PC-3 (cell line): ENCODE data around the gene FGR. TPM values are rescaled to one million over a fixed set of nuclear protein-coding genes. Genes with fewer than 3 reads are reported as not detected.
A peak's percentile ranks its signal among the peaks of the same experiment; 100 is the strongest.
"Not testable (repeated sequence)": the region's sequence is repeated elsewhere in the genome, so short reads cannot be mapped to it uniquely, and the experiment has no call there.

ENCODE experiments used
- ATAC-seq: fragments of 200-7000 bp; cut with Tn5 transposase; 2 replicates; pipeline ENCODE4 v1.9.1; 2020; ENCODE audit warnings: mild to moderate bottlenecking, moderate library complexity
- Bru-seq: library from RNA; stranded (reverse); fragments of 400-500 nt; gene quantifications from one replicate; lab custom pipeline; 2021; lab: Mats Ljungman, UMichigan
- BruChase-seq, 2 experiments: library from RNA; stranded (reverse); fragments of 400-500 nt; gene quantifications; one replicate each; lab custom pipeline; 2021; lab: Mats Ljungman, UMichigan
- BruUV-seq: library from RNA; stranded (reverse); fragments of 400-500 nt; replicated peaks from 2 replicates; lab custom pipeline; 2021; lab: Mats Ljungman, UMichigan
- CTCF ChIA-PET: fragments of 300-600 bp; sonication (Branson Sonifier 250); formaldehyde crosslinking; loops from one replicate; lab custom pipeline; 2022; ENCODE audit warnings: antibody characterized with exemption; lab: Charles Lee
- POLR2A ChIA-PET: fragments of 300-600 bp; sonication (Branson Sonifier 250); formaldehyde crosslinking; loops from one replicate; lab custom pipeline; 2022; ENCODE audit warnings: antibody characterized with exemption; ENCODE audit not compliant: unreplicated experiment; lab: Charles Lee
- DNase-seq: peaks from one replicate; pipeline ENCODE4 v3.0.0-alpha.2; 2015
- H2AFZ ChIP-seq: fragments of 300-600 bp; sonication (generic); 2 replicates; pipeline ENCODE4 v1.6.0; 2016; ENCODE audit warnings: antibody characterized with exemption, low read length
- H3F3A ChIP-seq: fragments of 300-600 bp; sonication (generic); one replicate; pipeline ENCODE4 v1.6.0; 2017; ENCODE audit warnings: antibody characterized with exemption, low read length, control low read depth, mild to moderate bottlenecking; ENCODE audit not compliant: unreplicated experiment
- H3K27ac ChIP-seq: fragments of 300-600 bp; sonication (generic); 2 replicates; pipeline ENCODE4 v1.5.1; 2016; ENCODE audit warnings: mild to moderate bottlenecking, low read length
- H3K27me3 ChIP-seq: fragments of 300-600 bp; sonication (generic); 2 replicates; pipeline ENCODE4 v1.6.1; 2016; ENCODE audit warnings: low read length, mixed read lengths
- H3K36me3 ChIP-seq: fragments of 300-600 bp; sonication (generic); 2 replicates; pipeline ENCODE4 v1.6.1; 2016; ENCODE audit warnings: low read depth, mixed run types, low read length, mixed read lengths
- H3K4me1 ChIP-seq: fragments of 300-600 bp; sonication (generic); 2 replicates; pipeline ENCODE4 v1.5.1; 2016; ENCODE audit warnings: low read length; ENCODE audit not compliant: insufficient read depth
- H3K4me2 ChIP-seq: fragments of 300-600 bp; sonication (generic); 2 replicates; pipeline ENCODE4 v1.6.0; 2016; ENCODE audit warnings: low read length
- H3K4me3 ChIP-seq: fragments of 300-600 bp; sonication (generic); 2 replicates; pipeline ENCODE4 v1.5.1; 2016; ENCODE audit warnings: mild to moderate bottlenecking, low read length, mixed read lengths
- H3K79me2 ChIP-seq: fragments of 300-600 bp; sonication (generic); 2 replicates; pipeline ENCODE4 v1.6.1; 2017; ENCODE audit warnings: low read length, mixed read lengths
- H3K9ac ChIP-seq: fragments of 300-600 bp; sonication (generic); 2 replicates; pipeline ENCODE4 v1.6.0; 2016; ENCODE audit warnings: mild to moderate bottlenecking, low read length
- H3K9me2 ChIP-seq: fragments of 300-600 bp; sonication (generic); replicated peaks from 2 replicates; pipeline ENCODE4 v1.6.1; 2016; ENCODE audit warnings: mixed run types, low read length, mixed read lengths
- H3K9me3 ChIP-seq: fragments of 300-600 bp; sonication (generic); 2 replicates; pipeline ENCODE4 v1.6.1; 2016; ENCODE audit warnings: low read length, mixed read lengths
- H4K20me1 ChIP-seq: fragments of 300-600 bp; sonication (generic); 2 replicates; pipeline ENCODE4 v1.6.1; 2016; ENCODE audit warnings: low read length, mixed read lengths
- EZH2 ChIP-seq: fragments of 300-600 bp; sonication (generic); IDR thresholded peaks from one replicate; pipeline ENCODE4 v1.6.1; 2017; ENCODE audit warnings: antibody characterized with exemption, mild to moderate bottlenecking, low read length; ENCODE audit not compliant: unreplicated experiment
- EZH2phosphoT487 ChIP-seq: fragments of 300-600 bp; sonication (generic); IDR thresholded peaks from 2 replicates; pipeline ENCODE4 v1.6.1; 2018; ENCODE audit warnings: mild to moderate bottlenecking, antibody characterized with exemption, low read length, borderline replicate concordance
- intact Hi-C: fragments of 100-400 bp; cut with micrococcal nuclease; formaldehyde crosslinking; loops from 2 replicates; pipeline ENCODE4 v1.9.0; 2023
- long read RNA-seq: library from polyadenylated mRNA; unstranded; transcript quantifications from one replicate; pipeline ENCODE4 v2.0.0, GENCODE V29; 2021; ENCODE audit not compliant: unreplicated experiment
- total RNA-seq: library from RNA; depleted of rRNA; stranded (reverse); fragments of >200 nt; gene quantifications from 2 replicates; pipeline ENCODE4 v1.2.3, GENCODE V29; 2014; rRNA removed
- TF ChIP-seq, protein P1 (sequence below): fragments of 300-600 bp; sonication (generic); conservative IDR thresholded peaks from 2 replicates; pipeline ENCODE4 v1.5.1; 2017; ENCODE audit warnings: antibody characterized with exemption, low read depth, mild to moderate bottlenecking, low read length

Gene FGR
- total RNA-seq (not detected in 2 replicates), Bru-seq, nascent RNA (percentile 4 among the genes with signal in this experiment), BruChase-seq, experiment 1, labeled RNA remaining after a 6-hour chase (percentile 12 among the genes with signal in this experiment), BruChase-seq, experiment 2, labeled RNA remaining after a 2-hour chase (percentile 18 among the genes with signal in this experiment)
- long read RNA-seq: 0 reads

GRCh38 chr1:27634985-27635367 lies at the start of gene FGR:
TSS of gene FGR (minus strand) at chr1:27635185. CDS start at chr1:27623916, 11,269 bp downstream.
- Histone ChIP-seq H3K9me2 (no peaks in the 10 kb centered on the region), H3K27ac (no peak within 1 kb of the TSS), H3K79me2 (no peaks in the 10 kb centered on the region), H3K36me3 (no peaks in the 10 kb centered on the region), H4K20me1 (no peaks in the 10 kb centered on the region), H3K4me3 (no peak within 1 kb of the TSS), H3K4me2 (no peak within 1 kb of the TSS), H3K27me3 (no peaks in the 10 kb centered on the region), H3F3A (no peaks in the 10 kb centered on the region), H3K9ac (no peak within 1 kb of the TSS), H3K4me1 (no peaks in the 10 kb centered on the region), H2AFZ (no peak within 1 kb of the TSS), H3K9me3 (no peaks in the 10 kb centered on the region)
- ChIA-PET CTCF (no interaction called here), POLR2A (no interaction called here)
- no peak for ATAC-seq
- intact Hi-C loops: no loop called here
- BruUV-seq: no TSS peak
- TF ChIP-seq EZH2 (no peak), EZH2phosphoT487 (no peak)
- TF ChIP-seq, protein P1, sequence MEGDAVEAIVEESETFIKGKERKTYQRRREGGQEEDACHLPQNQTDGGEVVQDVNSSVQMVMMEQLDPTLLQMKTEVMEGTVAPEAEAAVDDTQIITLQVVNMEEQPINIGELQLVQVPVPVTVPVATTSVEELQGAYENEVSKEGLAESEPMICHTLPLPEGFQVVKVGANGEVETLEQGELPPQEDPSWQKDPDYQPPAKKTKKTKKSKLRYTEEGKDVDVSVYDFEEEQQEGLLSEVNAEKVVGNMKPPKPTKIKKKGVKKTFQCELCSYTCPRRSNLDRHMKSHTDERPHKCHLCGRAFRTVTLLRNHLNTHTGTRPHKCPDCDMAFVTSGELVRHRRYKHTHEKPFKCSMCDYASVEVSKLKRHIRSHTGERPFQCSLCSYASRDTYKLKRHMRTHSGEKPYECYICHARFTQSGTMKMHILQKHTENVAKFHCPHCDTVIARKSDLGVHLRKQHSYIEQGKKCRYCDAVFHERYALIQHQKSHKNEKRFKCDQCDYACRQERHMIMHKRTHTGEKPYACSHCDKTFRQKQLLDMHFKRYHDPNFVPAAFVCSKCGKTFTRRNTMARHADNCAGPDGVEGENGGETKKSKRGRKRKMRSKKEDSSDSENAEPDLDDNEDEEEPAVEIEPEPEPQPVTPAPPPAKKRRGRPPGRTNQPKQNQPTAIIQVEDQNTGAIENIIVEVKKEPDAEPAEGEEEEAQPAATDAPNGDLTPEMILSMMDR: no peak
- no peak for DNase-seq

DNA sequence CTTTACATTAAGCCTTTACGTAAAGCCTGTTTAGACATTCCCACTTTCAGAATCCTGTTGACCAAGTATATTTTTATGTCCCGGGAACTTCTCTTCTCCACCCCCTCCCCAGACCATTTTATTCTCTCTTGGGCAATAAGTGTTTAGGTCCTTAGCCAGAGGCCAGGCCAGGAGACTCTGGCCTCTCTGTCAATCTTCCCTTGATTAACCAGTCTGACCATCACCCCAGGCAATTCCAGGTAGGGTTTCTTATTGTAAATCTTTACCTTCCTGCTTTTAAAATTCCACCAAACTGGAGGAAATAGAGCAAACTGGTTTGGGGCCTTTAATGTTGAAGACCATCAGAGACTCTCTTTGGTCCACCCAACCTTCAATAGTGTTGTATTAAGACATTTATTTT lies 49.2 kb upstream of the FGR start:
- no peaks in the 10 kb centered on the region for H4K20me1 ChIP-seq
- intact Hi-C loops: no loop called here
- no peak overlapping the region for H3K27ac ChIP-seq
- no peak overlapping the region for H3K4me2 ChIP-seq
- peaks cover 6% of the 10 kb centered on the region for H3K27me3 ChIP-seq
- no peaks in the 10 kb centered on the region; the same call in 1 of the 2 replicates for H3K9me3 ChIP-seq
- H2AFZ ChIP-seq: no peak overlapping the region
- no peaks in the 10 kb centered on the region for H3F3A ChIP-seq
- no peak for DNase-seq
- POLR2A ChIA-PET: no interaction called here
- TF ChIP-seq, protein P1: no peak
- TF ChIP-seq EZH2: no peak
- H3K4me1 ChIP-seq: no peaks in the 10 kb centered on the region
- no peak overlapping the region for H3K9ac ChIP-seq
- no peaks in the 10 kb centered on the region for H3K79me2 ChIP-seq
- no peak for ATAC-seq
- no peaks in the 10 kb centered on the region for H3K9me2 ChIP-seq
- no TSS peak for BruUV-seq
- CTCF ChIA-PET: no interaction called here
- H3K36me3 ChIP-seq: no peaks in the 10 kb centered on the region
- no peak overlapping the region for H3K4me3 ChIP-seq

DNA sequence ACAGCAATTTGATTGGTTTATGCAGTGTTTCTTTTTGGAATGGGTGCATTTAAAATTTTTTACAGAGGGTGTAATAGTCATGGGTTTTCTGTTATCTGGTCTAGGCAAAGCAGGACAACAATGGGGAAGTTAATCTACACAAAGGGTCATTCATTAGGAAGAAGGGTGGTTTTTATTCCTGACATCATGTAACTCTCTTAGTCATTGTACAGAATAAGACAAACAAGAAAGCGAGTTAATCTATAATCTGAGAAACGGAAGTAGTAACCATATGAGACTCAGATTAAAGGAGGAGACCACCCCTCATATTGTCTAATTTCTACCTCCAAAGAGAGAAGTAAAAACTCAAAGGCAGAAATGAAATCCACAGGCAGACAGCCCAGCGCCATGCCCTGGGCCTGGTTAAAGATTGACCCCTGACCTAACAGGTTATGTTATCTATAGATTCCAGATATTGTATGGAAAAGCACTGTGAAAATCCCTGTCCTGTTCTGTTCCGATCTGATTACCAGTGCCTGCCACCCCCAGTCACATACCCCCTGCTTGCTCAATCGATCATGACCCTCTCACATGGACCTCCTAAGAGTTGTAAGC lies 47.5 kb upstream of the FGR start:
- H3K79me2 ChIP-seq: no peaks in the 10 kb centered on the region
- H3K4me3 ChIP-seq: no peak overlapping the region
- H3K9me2 ChIP-seq: no peaks in the 10 kb centered on the region
- ATAC-seq (no peak), DNase-seq (no peak)
- no peaks in the 10 kb centered on the region for H3K27me3 ChIP-seq
- POLR2A ChIA-PET: no interaction called here
- H3K9ac ChIP-seq: no peak overlapping the region
- H2AFZ ChIP-seq: no peak overlapping the region
- CTCF ChIA-PET: no interaction called here
- no peak overlapping the region for H3K27ac ChIP-seq
- no TSS peak for BruUV-seq
- intact Hi-C loops: no loop called here
- no peaks in the 10 kb centered on the region for H3K36me3 ChIP-seq
- no peaks in the 10 kb centered on the region for H3K4me1 ChIP-seq
- H3K4me2 ChIP-seq: no peak overlapping the region
- no peaks in the 10 kb centered on the region; the same call in 1 of the 2 replicates for H3K9me3 ChIP-seq
- no peaks in the 10 kb centered on the region for H3F3A ChIP-seq
- no peak for TF ChIP-seq EZH2
- TF ChIP-seq, protein P1: no peak
- no peak for TF ChIP-seq EZH2phosphoT487
- no peaks in the 10 kb centered on the region for H4K20me1 ChIP-seq

GRCh38 chr1:27681580-27681979 lies 46.6 kb upstream of the FGR start:
- H3K4me2 ChIP-seq, BruUV-seq, H3K27ac ChIP-seq, ATAC-seq, H3K9me3 ChIP-seq, H3F3A ChIP-seq, H4K20me1 ChIP-seq, H3K4me1 ChIP-seq, H3K4me3 ChIP-seq, H3K36me3 ChIP-seq, H2AFZ ChIP-seq, H3K9ac ChIP-seq, CTCF ChIA-PET, intact Hi-C loops, H3K27me3 ChIP-seq, DNase-seq, POLR2A ChIA-PET, H3K79me2 ChIP-seq, H3K9me2 ChIP-seq: not testable (repeated sequence)
